Skin epidermis (tissue), 12 donors: ENCODE data around the gene FAM89B.
"Not testable (repeated sequence)": the region's sequence is repeated elsewhere in the genome, so short reads cannot be mapped to it uniquely, and the experiment has no call there.

Experiments used
- H3K27ac ChIP-seq, 21 experiments: fragments of 200-600 bp; sonication (generic) in 11 of 21; one replicate each; pipeline ENCODE4 v1.5.0; 2020; ENCODE audit warnings: mild to moderate bottlenecking in 3 of 21, inconsistent platforms in 2 of 21, moderate library complexity in 2 of 21
- H3K4me3 ChIP-seq, 7 experiments: fragments of 200-600 bp; sonication (generic) in 2 of 7; one replicate each; pipeline ENCODE4 v1.5.0; 2020; ENCODE audit warnings: inconsistent platforms in 2 of 7, mild to moderate bottlenecking in 2 of 7, moderate library complexity in 1 of 7

Gene FAM89B

GRCh38 chr11:65572356-65573051 lies at the start of gene FAM89B:
Gene FAM89B (plus strand): TSS chr11:65572538. CDS start chr11:65572670, 132 bp downstream.
- Histone ChIP-seq H3K4me3 (peak within 1 kb of the TSS; percentile 70 to 93 (median 73)), H3K27ac (peak within 1 kb of the TSS in 20 of 21 experiments; percentile 72 to 99 (median 94))

- H3K4me3 ChIP-seq = not testable (repeated sequence)
- H3K27ac ChIP-seq = peak overlapping the region in 12 of 21 experiments; percentile 11 to 80 (median 48)
Observed at GRCh38 chr11:65522718-65523630, 49.4 kb upstream of the FAM89B start.

GRCh38 chr11:65523631-65523968 lies 48.7 kb upstream of the FAM89B start:
- not testable (repeated sequence) for H3K4me3 ChIP-seq
- peak overlapping the region in 13 of 21 experiments; percentile 11 to 80 (median 48) for H3K27ac ChIP-seq

DNA sequence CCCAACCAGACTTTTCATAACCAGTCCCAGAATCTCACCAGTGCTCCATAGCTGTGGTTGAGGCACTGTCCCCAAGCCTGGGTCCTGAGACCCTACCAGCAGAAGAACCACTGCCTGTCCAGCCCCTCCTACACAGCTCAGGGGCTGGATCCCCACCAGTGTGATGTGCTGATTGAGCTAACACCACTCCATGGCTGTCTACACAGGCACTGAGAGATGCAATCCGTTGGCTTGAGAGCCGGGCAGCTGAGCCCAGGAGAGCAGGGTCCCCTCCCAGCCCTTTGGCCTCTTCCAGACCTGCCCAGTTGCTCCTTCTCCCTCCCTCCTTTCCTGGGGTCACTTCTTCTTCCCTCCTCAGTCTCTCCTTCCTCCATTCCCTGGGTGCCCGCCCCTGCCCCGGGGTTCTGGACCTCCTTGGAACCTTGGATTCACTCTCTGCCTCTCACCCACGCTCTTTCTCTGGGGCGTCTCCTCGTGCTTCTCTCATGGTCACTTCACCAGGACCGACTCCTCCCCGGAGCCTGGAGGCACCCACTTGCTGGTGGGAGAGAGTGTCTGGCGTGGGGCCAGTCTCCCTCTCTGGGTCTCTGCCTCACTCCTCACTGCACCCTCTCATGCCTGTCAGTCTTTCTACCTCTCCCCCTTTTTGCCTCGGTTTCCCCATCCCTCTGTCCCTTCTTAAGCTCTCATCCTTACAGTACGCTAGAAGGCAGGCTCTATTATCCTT lies 48.2 kb upstream of the FAM89B start:
- Histone ChIP-seq H3K27ac (peak overlapping the region in 18 of 21 experiments; percentile 10 to 80 (median 48)), H3K4me3 (peak overlapping the region in 4 of 7 experiments; percentile 4 to 99 (median 14))

GRCh38 chr11:65524741-65525545 lies 47.4 kb upstream of the FAM89B start, which contains the start of gene SCYL1:
Gene SCYL1 (plus strand): TSS chr11:65525083. CDS start chr11:65525154, 71 bp downstream.
- peak within 1 kb of the TSS; percentile 77 to 98 (median 94) for H3K27ac ChIP-seq
- H3K4me3 ChIP-seq = peak within 1 kb of the TSS; percentile 80 to 100 (median 96)

GRCh38 chr11:65525546-65526480 lies 46.5 kb upstream of the FAM89B start:
- H3K4me3 ChIP-seq = peak overlapping the region; percentile 80 to 100 (median 96)
- H3K27ac ChIP-seq = peak overlapping the region; percentile 77 to 98 (median 94)

DNA sequence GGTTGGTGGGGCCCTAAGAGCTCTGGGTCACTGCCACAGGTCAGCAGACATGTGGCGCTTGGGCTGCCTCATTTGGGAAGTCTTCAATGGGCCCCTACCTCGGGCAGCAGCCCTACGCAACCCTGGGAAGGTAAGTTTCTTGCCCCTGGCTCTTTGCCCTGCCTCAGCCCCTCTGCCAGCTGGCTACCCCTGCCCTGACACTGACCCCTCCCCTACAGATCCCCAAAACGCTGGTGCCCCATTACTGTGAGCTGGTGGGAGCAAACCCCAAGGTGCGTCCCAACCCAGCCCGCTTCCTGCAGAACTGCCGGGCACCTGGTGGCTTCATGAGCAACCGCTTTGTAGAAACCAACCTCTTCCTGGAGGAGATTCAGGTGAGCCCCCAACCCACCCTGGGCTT lies 45.6 kb upstream of the FAM89B start:
- Histone ChIP-seq H3K27ac (peak overlapping the region in 2 of 21 experiments; percentile 26 to 36), H3K4me3 (no peak overlapping the region)

- Histone ChIP-seq H3K4me3 (no peak overlapping the region), H3K27ac (peak overlapping the region in 1 of 21 experiments; percentile 7)
Observed at GRCh38 chr11:65528819-65529350, 43.5 kb upstream of the FAM89B start.

- peak overlapping the region in 1 of 21 experiments; percentile 7 for H3K27ac ChIP-seq
Observed at GRCh38 chr11:65529475-65530156, 42.7 kb upstream of the FAM89B start.

GRCh38 chr11:65530157-65530496 lies 42.2 kb upstream of the FAM89B start:
- H3K4me3 ChIP-seq = no peak overlapping the region
- peak overlapping the region in 2 of 21 experiments; percentile 5 to 7 for H3K27ac ChIP-seq

More at GRCh38 chr11:65529475-65530156, 42.7 kb upstream of the FAM89B start:
- no peak overlapping the region for H3K4me3 ChIP-seq

DNA sequence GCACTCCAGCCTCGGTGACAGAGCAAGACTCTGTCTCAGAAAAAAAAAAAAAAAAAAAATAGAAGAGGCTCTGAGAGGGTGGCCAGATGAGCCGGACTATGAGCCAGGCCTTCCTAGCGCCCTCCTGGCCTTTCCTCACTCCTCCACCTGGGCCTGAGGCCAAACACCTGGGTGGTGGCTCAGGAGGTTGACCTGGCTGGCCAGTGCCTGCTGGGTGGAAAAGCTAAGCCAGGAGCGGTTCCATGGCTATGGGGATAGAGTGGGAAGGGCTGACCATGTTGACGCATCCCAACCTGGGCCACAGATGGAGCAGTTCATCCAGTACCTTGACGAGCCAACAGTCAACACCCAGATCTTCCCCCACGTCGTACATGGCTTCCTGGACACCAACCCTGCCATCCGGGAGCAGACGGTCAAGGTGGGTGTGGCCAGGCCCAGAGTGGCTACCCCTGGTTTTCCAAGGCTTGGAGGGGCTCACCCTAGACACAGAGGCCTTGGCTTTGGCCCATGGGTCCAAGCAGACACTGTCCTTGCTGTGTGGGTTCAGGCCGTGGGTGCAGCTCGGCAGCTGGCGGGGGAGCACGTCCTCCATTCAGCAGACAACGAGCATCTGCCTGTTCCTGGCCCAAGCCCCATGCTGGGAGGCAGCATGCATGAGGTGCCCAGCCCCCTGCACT lies 39.8 kb upstream of the FAM89B start:
- H3K4me3 ChIP-seq = no peak overlapping the region
- H3K27ac ChIP-seq = no peak overlapping the region

GRCh38 chr11:65535102-65535501 lies 37.2 kb upstream of the FAM89B start:
- H3K27ac ChIP-seq = no peak overlapping the region
- H3K4me3 ChIP-seq = no peak overlapping the region

- Histone ChIP-seq H3K27ac (no peak overlapping the region), H3K4me3 (no peak overlapping the region)
Observed at GRCh38 chr11:65536412-65537295, 35.7 kb upstream of the FAM89B start.

- Histone ChIP-seq H3K27ac (peak overlapping the region in 1 of 21 experiments; percentile 15), H3K4me3 (no peak overlapping the region)
Observed at GRCh38 chr11:65537296-65537597, 35.1 kb upstream of the FAM89B start.

DNA sequence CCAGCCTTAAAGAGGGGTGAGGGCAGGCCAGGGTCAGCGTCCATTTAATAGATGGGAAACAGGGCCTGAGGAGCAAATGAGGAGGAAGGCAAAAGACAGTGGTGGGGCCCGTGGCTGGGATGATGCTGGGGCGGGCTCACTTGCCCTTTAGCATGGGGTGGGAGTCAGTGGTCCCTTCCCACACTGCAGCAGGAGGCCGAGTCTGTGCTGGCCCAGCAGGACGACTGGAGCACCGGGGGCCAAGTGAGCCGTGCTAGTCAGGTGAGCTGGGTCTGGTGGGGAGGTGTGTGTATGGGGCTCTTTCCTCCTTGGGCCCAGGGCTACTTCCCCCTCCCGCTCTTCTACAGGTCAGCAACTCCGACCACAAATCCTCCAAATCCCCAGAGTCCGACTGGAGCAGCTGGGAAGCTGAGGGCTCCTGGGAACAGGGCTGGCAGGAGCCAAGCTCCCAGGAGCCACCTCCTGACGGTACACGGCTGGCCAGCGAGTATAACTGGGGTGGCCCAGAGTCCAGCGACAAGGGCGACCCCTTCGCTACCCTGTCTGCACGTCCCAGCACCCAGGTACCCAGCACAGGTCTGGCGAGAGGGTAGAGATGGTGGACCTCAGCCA lies 34.6 kb upstream of the FAM89B start:
- H3K4me3 ChIP-seq = no peak overlapping the region
- peak overlapping the region in 1 of 21 experiments; percentile 15 for H3K27ac ChIP-seq
